Measurements from ENCODE around the gene HTR1B.

DNA sequence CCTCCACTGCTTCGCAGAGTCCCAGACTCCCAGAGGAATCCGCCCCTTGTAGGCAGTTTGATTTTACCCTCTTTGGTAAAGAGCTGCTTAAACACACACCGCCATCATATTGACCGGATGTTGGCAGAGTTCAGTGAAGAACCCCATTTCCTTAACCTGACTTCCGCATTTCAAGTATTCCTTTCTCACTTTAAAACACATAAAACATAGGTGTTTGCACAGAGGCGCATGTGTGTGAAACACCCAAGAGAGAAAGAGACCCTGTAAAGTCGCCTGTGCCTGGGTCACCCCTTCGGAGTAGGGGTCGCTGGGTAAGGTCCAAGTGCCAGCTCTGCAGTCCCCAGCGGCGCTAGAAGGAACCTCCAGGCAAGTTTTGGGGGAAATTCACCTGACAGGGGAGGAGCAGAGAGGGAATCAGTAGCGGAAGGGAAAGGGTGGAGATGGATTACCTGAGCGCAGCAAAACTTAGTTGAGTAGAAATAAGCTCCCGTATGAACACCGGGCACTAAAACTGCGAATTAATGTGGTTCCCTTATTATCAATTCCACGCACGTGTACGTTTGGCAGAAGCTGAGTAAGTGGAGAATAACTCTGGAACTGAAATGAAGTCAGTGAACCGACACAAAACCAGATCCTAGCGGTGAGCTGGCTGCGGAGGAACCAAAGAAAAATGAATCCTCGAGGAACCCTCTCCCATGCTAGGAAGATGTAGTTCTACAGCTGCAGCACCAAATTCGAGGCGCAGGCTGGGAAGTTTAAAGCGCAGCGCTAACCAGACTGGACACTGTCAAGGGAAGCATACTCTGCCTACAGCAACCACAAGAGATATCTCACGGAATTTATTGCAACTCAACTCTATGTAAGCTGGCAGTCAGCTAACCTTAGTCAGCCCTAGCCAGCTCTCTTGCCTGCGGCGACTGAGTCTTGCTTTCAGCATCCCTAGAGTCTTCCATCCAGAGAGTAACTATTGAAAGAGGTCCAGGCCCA, 3.5 kb upstream of the HTR1B start:
- TF ChIP-seq, protein P1, sequence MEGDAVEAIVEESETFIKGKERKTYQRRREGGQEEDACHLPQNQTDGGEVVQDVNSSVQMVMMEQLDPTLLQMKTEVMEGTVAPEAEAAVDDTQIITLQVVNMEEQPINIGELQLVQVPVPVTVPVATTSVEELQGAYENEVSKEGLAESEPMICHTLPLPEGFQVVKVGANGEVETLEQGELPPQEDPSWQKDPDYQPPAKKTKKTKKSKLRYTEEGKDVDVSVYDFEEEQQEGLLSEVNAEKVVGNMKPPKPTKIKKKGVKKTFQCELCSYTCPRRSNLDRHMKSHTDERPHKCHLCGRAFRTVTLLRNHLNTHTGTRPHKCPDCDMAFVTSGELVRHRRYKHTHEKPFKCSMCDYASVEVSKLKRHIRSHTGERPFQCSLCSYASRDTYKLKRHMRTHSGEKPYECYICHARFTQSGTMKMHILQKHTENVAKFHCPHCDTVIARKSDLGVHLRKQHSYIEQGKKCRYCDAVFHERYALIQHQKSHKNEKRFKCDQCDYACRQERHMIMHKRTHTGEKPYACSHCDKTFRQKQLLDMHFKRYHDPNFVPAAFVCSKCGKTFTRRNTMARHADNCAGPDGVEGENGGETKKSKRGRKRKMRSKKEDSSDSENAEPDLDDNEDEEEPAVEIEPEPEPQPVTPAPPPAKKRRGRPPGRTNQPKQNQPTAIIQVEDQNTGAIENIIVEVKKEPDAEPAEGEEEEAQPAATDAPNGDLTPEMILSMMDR (IDR thresholded peaks at IDR 0.05 in 8 of 11, conservative IDR thresholded peaks at IDR 0.05 in 3 of 11), result no peak
- TF ChIP-seq POLR2A (IDR thresholded peaks at IDR 0.05), result no peak

Data from spleen (tissue), 7 donors.